Measurements from ENCODE around the gene HOXC5.

HOXC5 gene

DNA sequence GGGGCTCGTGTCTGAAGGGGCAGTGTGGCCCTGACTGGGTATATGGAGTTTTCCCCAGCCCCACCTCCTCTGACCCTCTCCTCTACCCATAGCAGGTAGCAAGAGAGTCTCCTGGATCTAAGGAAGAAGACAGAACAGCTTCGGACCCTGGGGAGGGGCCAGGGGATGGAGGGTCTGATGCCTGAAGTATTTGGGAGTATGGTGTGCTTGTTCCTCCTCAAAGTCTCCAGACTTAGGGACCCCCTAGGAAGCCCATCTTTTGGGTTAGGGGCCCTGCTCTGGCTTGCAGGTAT is 24.6 kb upstream of the HOXC5 start:
- DNase-seq, result no peak

DNA sequence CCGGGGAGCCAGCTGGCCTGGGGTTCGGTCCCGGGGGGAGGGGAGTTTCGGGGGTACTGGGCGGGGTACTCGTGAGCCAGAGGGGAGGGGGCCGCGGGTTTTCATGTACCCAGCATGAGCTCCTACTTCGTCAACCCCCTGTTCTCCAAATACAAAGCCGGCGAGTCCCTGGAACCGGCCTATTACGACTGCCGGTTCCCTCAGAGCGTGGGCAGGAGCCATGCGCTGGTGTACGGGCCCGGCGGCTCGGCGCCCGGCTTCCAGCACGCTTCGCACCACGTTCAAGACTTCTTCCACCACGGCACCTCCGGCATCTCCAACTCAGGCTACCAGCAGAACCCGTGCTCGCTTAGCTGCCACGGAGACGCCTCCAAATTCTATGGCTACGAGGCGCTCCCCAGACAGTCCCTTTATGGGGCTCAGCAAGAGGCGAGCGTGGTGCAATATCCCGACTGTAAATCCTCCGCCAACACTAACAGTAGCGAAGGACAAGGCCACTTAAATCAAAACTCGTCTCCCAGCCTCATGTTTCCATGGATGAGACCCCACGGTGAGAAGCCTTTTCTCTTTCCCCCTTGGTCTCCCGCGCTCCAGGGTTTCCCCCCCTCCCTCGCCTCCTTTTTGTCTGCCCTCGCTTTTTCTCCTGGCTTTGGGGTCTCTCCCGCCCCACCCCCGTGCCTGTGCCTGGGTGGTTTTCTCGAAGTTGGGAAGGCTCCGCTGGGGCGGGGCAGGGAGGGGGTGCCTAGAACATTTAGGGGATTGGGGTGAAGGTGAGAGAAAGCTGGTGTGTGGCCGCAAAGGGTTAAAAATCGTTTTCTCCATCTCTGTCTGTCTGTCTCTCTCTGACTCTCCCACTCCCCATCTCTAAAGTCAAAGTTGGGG is 23.4 kb upstream of the HOXC5 start:
- DNase-seq, result no peak

DNA sequence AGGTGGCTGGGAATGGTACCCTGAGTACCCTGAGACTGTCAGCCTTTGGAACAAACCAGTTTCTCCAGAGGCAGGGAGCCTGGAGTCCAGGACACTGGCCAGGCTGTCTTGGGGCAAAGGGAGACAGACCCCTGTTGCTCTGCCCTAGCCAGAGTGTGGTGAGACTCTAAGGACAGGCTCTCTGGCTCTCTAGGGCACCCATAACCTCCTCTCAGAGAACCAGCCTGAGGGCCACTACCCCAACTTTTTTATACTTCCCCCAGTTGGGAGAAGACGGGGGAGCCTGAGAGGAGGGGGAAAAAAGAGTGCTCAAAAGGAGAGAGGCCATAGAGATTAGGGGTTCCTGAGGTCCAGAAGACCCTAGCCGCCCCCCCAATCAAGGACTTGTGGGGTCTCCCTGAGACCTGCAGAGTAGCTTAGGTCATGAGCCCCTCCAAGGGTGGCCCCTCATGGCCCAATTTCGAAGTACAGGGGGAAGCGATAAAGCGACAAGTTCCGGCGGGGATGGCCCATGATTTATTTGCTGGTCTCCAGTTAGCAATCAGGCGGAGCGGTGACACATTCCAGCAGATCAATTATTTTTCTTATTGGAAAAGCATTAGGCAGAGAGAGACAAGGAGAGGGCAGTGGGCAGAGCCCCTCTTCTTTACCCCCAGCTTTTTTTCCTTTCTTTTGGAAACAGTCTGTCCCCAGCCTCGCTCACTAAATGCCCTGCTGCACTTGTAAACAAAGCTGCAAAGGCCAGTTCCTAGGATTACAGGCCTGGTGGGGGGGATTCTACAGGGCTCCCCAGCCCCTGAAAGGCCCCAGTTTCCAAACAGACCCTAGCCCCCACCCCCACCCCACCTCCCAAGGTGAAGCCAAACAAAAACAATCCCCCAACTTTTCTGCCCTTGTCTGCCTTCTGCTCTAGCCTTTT is 22.5 kb upstream of the HOXC5 start:
- DNase-seq, result no peak

DNA sequence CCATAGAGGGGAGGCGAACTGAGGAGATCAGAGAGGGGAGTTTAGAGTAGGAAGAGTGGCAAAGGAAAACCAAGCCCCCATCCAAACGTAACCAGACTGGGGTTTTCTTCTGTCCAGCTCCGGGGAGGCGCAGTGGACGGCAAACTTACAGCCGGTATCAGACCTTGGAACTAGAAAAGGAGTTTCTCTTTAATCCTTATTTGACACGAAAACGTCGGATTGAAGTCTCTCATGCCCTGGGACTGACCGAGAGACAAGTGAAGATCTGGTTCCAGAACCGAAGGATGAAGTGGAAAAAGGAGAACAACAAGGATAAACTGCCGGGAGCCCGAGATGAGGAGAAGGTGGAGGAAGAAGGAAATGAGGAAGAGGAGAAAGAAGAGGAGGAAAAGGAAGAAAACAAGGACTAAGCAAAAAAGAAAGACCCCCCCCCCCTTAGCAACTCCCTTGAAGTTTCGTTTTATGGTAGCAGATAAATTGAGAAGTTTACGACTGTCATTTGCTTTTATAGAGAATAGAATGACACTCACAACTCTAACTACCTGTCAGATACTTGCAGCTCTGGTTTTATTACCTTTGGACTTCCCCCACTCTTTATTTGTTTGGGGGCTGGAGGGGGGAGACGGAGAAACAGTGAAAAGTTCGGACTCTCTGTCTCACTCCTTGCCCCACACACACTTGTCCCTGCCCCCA is 21.7 kb upstream of the HOXC5 start:
- DNase-seq, result no peak

DNA sequence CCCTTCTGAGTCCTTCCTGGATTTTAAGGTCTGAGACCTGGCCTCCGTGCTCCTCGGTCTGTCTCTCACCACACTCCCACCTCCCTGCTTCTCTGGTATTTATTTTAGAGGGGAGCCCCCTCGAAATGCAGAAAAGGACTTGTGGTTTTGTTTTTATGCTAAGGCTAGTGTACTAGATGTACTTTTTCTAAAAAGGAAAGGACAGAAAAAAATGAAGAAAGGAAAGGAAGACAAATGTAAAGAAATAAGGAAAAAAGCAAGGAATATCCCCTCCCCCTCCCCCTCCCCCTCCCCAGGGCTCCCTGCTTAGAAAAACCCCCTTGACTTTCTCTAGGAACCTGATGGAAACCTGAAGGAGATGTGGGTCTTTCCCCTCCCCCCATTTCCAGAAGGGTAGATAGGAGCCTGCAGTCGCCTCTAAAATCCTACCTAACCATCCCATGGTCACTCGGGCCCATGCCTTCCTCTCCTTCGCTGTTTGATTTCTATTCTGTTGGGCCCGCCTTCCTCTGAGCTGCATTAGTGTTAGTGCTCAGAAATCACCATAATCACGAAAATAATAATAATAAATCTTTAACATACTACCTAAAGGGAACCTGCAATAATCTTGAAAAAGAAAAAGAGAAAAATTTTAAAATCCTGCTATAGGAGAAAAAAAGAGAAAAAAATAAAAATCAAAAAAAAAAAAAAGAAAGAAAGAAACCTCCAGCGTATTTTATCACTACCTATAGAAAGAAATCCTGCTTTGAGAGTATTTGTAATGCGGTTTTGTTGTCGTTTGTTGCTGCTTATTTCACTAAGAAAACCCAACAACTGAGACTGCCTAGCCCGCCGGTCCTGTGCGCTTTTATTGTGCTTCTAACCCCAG is 21.0 kb upstream of the HOXC5 start:
- DNase-seq, result no peak

DNA sequence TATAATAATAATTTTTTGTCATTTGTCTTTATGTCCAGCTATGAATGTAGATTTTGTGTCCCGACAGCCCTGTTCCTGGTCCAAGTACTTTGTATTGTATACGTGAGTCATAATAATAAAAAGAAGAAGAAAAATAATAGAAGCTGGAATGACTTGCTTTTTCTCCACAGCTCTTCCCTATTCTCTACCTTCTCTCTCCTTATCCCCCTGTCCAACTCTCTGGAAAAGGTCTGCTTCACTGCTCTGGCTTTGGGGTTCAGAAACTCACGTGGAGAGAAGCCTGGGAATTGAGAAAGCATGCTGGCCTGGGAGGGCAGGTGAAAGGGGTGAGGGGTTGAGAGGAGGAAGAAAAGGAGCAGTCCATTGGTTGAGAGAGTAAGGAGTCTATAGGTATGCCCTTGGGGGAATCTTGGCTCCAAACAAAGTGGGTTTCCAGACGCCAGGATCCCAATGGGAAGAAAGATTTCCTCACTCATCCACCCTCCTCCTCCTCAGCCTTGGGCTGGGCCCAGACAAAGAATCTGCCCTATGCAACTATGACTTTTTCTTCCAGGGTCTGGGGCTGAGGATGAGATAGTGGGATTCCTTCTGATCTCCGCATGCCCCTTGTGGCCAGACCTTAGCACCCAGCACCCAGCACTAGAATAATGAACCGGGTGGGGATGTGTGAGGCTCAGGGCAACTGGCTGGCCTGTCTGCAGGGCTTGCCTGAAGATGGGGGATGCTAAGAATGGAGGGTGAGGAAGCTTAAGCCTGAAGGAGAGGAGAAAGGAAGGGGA is 20.0 kb upstream of the HOXC5 start:
- DNase-seq, result no peak

DNA sequence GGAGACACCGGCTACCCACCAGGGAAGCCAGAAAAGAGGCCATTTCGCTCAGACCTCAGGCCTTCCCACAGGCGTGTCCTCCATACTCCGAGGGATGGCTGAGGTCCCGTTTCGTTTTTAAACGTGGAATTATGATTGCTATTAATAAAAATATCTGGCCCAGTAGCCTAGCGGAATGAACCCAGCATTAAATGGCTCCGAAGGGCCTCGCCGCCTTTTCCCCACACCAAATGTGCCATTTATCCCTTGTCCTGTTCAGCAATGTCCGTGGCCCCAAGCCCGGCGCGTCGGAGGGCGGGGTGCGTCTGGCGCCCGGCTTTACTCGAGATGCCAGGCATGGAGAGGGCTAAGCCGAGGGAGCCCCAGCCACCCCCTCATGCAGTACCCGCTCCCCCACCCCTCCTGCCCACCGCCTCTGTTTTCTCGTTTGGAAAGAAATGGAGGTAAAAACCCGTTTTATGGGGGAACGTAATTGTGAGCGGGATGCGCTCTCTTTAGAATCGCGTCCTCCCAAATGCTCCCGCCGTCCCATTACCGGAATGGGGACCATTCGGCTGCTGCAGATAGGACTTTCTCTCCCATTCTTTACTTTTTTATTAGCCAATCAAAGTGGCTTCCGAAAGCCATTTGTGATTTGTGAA is 18.4 kb upstream of the HOXC5 start:
- no peak for DNase-seq

DNA sequence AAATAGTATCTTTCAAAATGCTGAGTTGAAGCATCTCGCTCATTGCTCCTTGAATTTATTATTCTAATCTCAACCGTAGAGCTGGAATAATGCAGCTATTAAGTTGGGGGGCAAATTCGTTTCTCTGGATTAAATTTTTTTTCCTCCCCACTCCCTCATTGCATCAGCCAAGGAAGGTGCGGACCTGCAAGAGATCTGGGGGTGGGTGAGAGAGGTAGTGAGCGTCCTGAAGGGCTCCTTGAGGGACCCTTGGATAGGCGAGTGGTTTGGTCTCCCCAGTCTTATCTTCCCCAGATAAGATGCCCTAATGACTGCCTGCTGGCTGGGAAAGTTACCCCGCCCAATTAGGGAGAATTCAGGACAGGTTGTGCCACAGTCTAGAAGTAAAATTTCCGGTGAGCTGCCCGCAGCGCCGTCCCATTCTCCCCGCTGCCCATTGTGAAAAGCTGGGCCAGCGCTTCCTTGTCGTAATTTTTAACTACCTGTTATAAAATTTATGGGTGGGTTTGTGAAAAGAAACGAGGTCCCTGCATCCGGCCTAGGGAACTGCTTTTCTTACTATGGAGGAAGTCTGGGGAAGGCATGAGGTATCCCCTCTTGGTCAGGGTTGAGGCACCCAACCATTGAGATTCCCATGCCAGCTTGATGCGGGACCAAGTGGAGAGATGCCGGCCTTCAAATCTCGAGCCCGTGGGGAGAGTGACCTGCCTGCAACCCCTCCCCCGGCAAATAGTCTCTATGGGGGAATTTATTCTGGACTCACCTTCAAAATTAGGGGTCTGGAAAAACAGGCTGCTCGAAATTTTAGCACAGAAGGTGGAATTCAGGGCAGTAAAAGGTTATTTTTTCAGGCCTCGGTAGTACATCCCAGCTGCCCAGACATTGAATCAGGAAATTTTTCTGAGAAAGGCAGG is 17.6 kb upstream of the HOXC5 start:
- no peak for DNase-seq

DNA sequence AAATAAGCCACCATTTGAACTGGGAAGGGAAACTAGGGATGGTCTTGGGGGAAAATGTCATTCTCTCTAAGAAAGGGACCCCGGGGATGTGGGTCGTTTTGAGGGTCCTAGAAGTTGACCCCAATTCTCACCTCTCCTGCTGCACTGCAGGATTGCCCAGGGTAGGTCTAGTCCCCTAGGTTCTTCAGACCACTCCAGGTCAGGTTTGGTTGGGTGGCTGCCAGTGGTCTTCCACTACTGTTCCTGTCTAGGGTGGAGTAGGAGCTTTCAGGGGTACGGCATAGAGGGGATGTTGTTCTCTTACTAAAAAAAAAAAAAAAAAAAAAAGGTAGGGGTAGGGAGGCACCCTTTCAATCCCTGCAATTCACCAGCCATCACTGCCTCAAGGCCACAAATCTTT is 16.8 kb upstream of the HOXC5 start:
- DNase-seq, result no peak

DNA sequence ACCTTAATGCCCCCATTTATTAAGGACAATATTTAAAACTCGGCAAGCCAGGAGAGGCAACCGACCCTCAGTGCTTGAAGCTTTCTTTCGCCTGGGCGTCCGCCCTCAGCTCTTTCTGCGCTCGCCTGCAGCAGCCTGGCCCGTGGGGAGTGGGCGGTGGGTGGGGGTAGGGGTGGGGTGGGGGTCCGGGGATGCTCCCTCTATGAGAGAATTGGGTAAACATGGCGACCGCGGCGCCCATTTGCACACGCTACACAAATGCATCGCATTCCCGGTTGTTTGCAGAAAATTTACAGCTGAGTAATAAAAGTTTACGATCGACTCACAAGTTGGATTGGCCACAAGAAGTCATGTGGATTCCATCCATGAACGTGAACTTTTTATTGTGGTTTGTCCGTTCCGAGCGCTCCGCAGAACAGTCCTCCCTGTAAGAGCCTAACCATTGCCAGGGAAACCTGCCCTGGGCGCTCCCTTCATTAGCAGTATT is 16.3 kb upstream of the HOXC5 start:
- no peak for DNase-seq

DNA sequence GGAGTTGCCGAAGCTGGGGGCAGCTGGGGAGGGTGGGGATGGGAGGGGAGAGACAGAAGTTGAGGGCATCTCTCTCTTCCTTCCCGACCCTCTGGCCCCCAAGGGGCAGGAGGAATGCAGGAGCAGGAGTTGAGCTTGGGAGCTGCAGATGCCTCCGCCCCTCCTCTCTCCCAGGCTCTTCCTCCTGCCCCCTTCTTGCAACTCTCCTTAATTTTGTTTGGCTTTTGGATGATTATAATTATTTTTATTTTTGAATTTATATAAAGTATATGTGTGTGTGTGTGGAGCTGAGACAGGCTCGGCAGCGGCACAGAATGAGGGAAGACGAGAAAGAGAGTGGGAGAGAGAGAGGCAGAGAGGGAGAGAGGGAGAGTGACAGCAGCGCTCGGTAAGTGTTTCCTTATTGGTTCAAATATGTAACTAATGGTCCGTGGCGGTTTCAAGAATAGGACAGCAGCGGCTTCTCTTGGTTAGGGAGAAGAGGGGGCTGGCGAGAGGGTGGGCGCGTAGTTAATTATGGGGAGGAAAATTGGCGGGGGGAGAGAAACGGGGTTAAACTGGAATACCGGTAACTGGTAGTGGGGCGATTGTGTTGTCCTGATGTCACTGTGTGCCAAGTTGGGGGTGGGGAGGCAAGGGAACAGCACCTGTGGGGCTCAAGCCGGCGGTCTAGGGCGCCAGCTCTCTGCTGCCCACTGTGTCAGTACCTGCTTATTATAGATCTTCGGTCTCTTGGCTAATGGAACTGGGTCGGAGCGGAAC is 15.6 kb upstream of the HOXC5 start:
- no peak for DNase-seq

DNA sequence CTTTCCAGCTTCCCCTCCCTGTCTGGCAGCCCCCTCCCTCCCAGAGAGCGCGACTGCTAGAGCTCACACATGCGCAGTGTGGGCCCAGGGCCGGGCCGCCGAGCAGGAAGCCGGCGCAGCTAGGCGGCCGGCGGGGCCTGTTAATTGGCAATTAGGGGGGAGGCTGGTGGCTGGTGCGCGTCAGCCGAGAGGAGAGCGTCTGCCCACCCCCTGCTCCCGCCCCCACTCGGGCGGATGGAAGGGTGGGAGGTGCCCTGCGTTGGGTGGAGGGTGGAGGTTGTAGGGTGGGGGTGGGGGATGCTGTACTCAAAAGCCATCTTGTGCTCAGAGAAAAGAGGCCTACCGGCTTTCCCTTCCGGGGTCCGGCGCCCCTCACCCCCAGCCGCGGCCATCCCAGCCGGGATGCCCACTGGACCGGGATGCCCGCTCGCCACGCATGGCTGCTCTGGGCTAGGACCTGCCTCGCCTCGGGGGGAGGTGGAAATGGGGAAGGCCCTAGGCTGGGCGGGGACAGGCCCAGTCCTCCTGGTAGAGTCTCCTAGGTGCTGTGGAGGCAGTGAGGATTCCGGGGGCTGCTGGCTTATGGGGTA is 14.9 kb upstream of the HOXC5 start:
- peak; percentile 69 for DNase-seq

DNA sequence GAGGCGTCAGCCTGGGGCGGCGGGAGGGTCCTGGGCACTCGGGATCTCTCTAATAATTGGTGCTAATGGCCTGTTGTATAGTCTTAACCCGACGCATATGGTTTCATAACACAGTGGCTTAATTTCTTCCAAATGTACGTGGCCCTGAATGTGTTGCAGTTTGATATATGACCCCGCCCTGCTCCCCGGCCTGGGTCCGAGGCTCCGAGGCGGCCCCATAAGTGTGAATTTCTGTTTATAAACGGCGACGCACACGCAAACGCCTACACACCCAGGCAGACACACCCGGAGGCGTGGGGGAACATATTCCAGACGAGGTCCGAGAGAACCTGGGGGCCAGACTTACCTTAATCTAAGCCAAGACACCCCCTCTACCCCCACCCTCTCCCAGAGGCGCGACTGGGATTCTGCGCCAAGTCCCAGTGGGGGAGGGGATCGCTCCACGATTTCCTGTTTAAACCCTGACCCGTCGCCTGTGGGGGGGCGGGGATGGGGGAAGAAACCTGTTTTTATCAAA is 14.3 kb upstream of the HOXC5 start:
- DNase-seq, result no peak

DNA sequence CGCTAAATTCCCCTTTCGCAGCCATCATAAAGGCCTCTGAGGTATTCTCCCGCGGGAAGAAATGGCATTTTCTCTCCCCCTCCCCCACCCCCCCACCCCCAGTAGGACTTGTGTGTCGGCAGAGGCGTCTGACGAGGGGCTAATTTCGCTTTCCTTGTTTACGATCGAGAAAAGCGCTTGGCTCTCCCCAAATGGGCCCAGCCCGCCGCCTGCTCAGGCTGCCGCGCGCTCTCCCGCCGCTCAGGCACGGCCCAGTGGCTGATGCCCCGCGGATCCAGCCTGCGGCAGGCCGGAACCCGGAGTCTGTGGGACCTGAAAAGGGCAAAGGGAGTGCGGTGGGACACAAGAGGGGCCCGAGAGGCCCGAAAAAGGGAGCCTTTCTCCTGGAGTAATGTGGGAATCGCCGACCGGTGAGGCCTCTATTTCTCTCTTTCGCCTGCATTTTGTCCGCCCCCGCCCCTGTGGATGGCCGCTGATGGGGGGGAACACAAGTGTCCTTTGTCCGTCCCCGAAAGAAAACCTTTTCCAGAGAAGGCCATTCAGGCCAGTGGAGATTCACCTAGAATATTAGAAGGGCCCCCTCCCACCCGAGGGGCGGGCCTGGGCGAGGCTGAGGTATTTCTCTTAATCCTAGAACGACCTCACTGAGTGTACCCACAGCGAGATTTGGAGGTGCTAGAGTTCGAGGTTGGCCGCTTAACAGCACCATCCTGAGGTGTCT is 13.6 kb upstream of the HOXC5 start:
- no peak for DNase-seq

DNA sequence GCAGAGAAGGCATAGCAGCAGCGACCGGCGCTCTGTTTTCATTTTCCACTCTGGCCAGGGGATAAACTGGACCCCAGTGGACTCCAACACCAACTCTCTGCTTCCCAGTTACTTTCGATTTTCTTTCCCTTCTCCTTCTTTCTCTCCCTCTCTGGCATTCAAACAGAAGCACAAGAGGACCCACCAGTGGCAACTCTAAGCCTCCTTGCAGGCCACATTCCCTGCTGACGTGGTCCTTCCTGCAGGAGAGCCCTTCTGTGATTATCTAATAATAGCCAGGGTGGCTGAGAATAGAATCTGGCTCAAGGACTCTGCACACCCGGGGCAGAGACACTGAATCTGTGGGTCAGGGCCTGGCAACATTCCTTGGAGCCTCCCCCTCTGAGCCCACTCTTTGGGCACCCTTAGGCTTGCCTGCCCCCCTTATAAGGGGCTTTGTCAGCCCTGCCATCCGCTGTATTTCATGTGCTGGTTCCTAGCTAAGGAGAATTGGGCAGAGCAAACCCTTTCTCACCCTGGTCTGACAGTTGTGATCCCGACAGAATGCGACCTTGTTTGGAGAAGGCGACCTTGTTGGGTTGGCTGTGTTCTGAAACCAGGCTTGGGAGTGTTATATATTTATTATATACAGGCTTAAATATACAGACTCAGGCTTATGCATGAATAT is 12.8 kb upstream of the HOXC5 start:
- DNase-seq, result no peak

DNA sequence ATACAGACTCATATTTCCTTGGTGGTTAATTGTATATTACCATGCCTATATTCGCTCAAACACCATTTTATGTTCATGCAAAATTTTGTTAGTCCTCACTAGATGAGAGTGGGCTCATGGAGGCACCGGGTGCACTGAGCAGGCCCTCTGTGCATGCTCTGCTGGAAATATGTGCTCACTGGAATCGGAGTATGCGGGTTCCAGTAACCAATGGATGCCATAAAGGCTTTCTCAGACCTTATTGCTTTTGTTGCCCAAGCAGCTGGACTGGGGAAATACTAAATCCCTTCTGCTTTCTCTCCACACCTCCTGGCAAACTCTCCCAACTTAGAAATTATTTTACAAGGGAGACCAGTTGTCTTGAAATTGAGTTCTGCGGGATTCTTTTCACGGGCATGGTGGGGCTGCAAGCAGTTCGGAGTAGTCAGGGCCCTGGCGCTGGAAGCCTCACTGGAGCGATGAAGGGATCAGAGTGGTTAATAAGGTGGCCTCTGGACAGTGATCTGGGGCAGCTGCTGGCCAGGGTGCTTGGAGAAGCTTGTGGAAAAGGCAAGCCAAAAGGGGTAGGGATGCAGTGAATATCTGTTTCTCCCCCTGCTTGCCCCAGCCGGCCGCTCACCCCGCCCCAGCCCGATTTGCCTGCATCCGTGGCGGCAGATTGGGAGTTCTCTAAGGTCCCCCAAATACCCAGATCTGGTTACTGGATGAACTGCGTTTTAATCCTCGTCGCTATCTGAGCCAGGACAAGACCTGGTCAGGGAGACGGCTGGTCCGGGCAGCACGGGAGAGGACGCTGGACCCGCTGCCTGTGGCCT is 12.1 kb upstream of the HOXC5 start:
- DNase-seq, result no peak
